Measurements from ENCODE around the gene TBX2.

Gene TBX2

GRCh38 chr17:61406971-61407911 lies 7.6 kb downstream of the TBX2 start:
- Histone ChIP-seq H3K36me3 (ENCODE audit: control insufficient read depth in 2 of 2, insufficient read depth in 1 of 2, low read length in 2 of 2) (peaks cover 5 to 65% of the 10 kb centered on the region in 2 experiments; a peak in 2 of 3 replicates), H3K27ac (ENCODE audit: extremely low read depth, low read depth, low read length) (no peak overlapping the region), H3K4me1 (ENCODE audit: control insufficient read depth, insufficient read depth, low read length) (no peaks in the 10 kb centered on the region), H3K9me3 (ENCODE audit: control insufficient read depth, insufficient read depth, low read depth, low read length) (no peaks in the 10 kb centered on the region), H3K4me3 (ENCODE audit: low read depth, low read length) (no peak overlapping the region)
- TF ChIP-seq ZNF792 (tag by site-specific recombination; IDR thresholded peaks at IDR 0.05) (no peak), ZIC2 (tag by site-specific recombination; IDR thresholded peaks at IDR 0.05) (peak; percentile 90), KLF8 (tag by site-specific recombination; IDR thresholded peaks at IDR 0.05) (no peak), SCRT2 (tag by site-specific recombination; IDR thresholded peaks at IDR 0.05) (peak; percentile 41; the same call in 1 of the 2 replicates), REPIN1 (tag by site-specific recombination; IDR thresholded peaks at IDR 0.05; ENCODE audit: low read depth) (no peak), INSM2 (tag by site-specific recombination; IDR thresholded peaks at IDR 0.05) (no peak)
- POLR2A ChIA-PET, result no interaction called here
- CTCF ChIA-PET, result interaction anchor here (0.6 to 0.7 kb wide), 3 partner anchors 16 to 197 kb away, joined by 3 read pairs; no protein-coding TSS in a partner anchor

GRCh38 chr17:61408151-61409041 lies 8.8 kb downstream of the TBX2 start:
- Histone ChIP-seq H3K27ac (ENCODE audit: extremely low read depth, low read depth, low read length) (no peak overlapping the region), H3K36me3 (ENCODE audit: control insufficient read depth in 2 of 2, insufficient read depth in 1 of 2, low read length in 2 of 2) (peaks cover 0 to 54% of the 10 kb centered on the region in 2 experiments; a peak in 1 of 3 replicates), H3K4me3 (ENCODE audit: low read depth, low read length) (no peak overlapping the region), H3K9me3 (ENCODE audit: control insufficient read depth, insufficient read depth, low read depth, low read length) (no peaks in the 10 kb centered on the region), H3K4me1 (ENCODE audit: control insufficient read depth, insufficient read depth, low read length) (peaks cover 3% of the 10 kb centered on the region)
- TF ChIP-seq SP3 (tag by site-specific recombination; IDR thresholded peaks at IDR 0.05) (no peak), ZNF600 (tag by site-specific recombination; IDR thresholded peaks at IDR 0.05) (0 out of 2 replicates have a peak, but pooled peaks have one; percentile 37)
- ChIA-PET POLR2A (interaction anchor here (2.7 kb wide), 1 partner anchor 9 kb away, joined by 18 read pairs; the partner anchor contains the start of gene TBX2), CTCF (interaction anchor here (0.6 to 2.1 kb wide), 9 partner anchors 7 to 724 kb away, joined by 3 to 17 read pairs (median 4); no protein-coding TSS in a partner anchor)

GRCh38 chr17:61409301-61410112 lies 9.9 kb downstream of the TBX2 start:
- ChIA-PET CTCF (interaction anchor here (0.7 to 3.2 kb wide), 8 partner anchors 94 to 725 kb away, joined by 3 to 17 read pairs (median 4); no protein-coding TSS in a partner anchor), POLR2A (interaction anchor here (2.7 kb wide), 1 partner anchor 10 kb away, joined by 18 read pairs; the partner anchor contains the start of gene TBX2)
- Histone ChIP-seq H3K4me3 (ENCODE audit: low read depth, low read length) (peak overlapping the region; percentile 33), H3K36me3 (ENCODE audit: control insufficient read depth in 2 of 2, insufficient read depth in 1 of 2, low read length in 2 of 2) (peaks cover 0 to 43% of the 10 kb centered on the region in 2 experiments; a peak in 1 of 3 replicates), H3K9me3 (ENCODE audit: control insufficient read depth, insufficient read depth, low read depth, low read length) (no peaks in the 10 kb centered on the region), H3K27ac (ENCODE audit: extremely low read depth, low read depth, low read length) (peak overlapping the region; percentile 46; the same call in 1 of the 2 replicates), H3K4me1 (ENCODE audit: control insufficient read depth, insufficient read depth, low read length) (peaks cover 4% of the 10 kb centered on the region)
- 0 out of 2 replicates have a peak, but pooled peaks have one; percentile 20 for TF ChIP-seq ZNF660 (tag by site-specific recombination; IDR thresholded peaks at IDR 0.05)
- peak; percentile 26; the same call in 1 of the 2 replicates for TF ChIP-seq ZBTB20 (tag by site-specific recombination; IDR thresholded peaks at IDR 0.05)
- TF ChIP-seq ZBTB17 (tag by site-specific recombination; IDR thresholded peaks at IDR 0.05), result no peak
- peak; percentile 16; the same call in 1 of the 2 replicates for TF ChIP-seq ZNF600 (tag by site-specific recombination; IDR thresholded peaks at IDR 0.05)
- peak; percentile 41; the same call in 1 of the 2 replicates for TF ChIP-seq ZNF561 (tag by site-specific recombination; IDR thresholded peaks at IDR 0.05; ENCODE audit: borderline replicate concordance)
- TF ChIP-seq PBX3 (CRISPR knock-in tag; IDR thresholded peaks at IDR 0.05), result peak; percentile 22; the same call in 1 of the 2 replicates
- peak; percentile 83 for TF ChIP-seq PRDM1 (tag by site-specific recombination; IDR thresholded peaks at IDR 0.05)
- 0 out of 2 replicates have a peak, but pooled peaks have one; percentile 2 for TF ChIP-seq ZNF596 (tag by site-specific recombination; IDR thresholded peaks at IDR 0.05)
- TF ChIP-seq ZNF155 (tag by site-specific recombination; IDR thresholded peaks at IDR 0.05), result no peak
- TF ChIP-seq ZNF324 (tag by site-specific recombination; IDR thresholded peaks at IDR 0.05), result no peak
- TF ChIP-seq TSHZ1 (tag by site-specific recombination; IDR thresholded peaks at IDR 0.05; ENCODE audit: borderline replicate concordance), result no peak
- TF ChIP-seq TCF7L2 (IDR thresholded peaks at IDR 0.05; ENCODE audit: borderline replicate concordance, low read depth, low read length), result no peak
